ENCODE data around the gene AFF1. TPM values are rescaled to one million over a fixed set of nuclear protein-coding genes. Genes with fewer than 3 reads are reported as not detected.

The AFF1 gene
- total RNA-seq, 1 experiment from 2014 or later = 61.9 TPM

GRCh38 chr4:87031920-87032319 is 97.1 kb downstream of the AFF1 start:
- peaks cover 7% of the 10 kb centered on the region for H3K36me3 Mint-ChIP-seq (ENCODE audit: insufficient read depth, unreplicated experiment)
- no peak for DNase-seq (ENCODE audit: unreplicated experiment)
- H3K4me1 Mint-ChIP-seq (ENCODE audit: insufficient read depth, unreplicated experiment) = peaks cover 13% of the 10 kb centered on the region
- H3K9me3 Mint-ChIP-seq (ENCODE audit: unreplicated experiment) = no peaks in the 10 kb centered on the region
- POLR2A ChIA-PET = interaction anchor here (0.5 to 2.7 kb wide), 7 partner anchors 20 to 153 kb away, joined by 3 to 16 read pairs (median 5); no protein-coding TSS in a partner anchor
- no peak overlapping the region for H3K4me3 Mint-ChIP-seq (ENCODE audit: unreplicated experiment)
- no TSS peak for BruUV-seq (replicated peaks)
- H3K27ac Mint-ChIP-seq (ENCODE audit: low read depth, unreplicated experiment) = no peak overlapping the region
- no peak for TF ChIP-seq CTCF (IDR thresholded peaks at IDR 0.05; ENCODE audit: unreplicated experiment)
- H3K27me3 Mint-ChIP-seq (ENCODE audit: insufficient read depth, unreplicated experiment) = no peaks in the 10 kb centered on the region
- CTCF ChIA-PET = interaction anchor here (1.0 to 1.7 kb wide), 2 partner anchors 61 to 110 kb away, joined by 5 to 9 read pairs; no protein-coding TSS in a partner anchor
- intact Hi-C loops (cut with micrococcal nuclease) = no loop called here

GRCh38 chr4:87032884-87033533 is 98.2 kb downstream of the AFF1 start:
- Mint-ChIP-seq H3K4me1 (ENCODE audit: insufficient read depth, unreplicated experiment) (peaks cover 13% of the 10 kb centered on the region), H3K27me3 (ENCODE audit: insufficient read depth, unreplicated experiment) (no peaks in the 10 kb centered on the region), H3K36me3 (ENCODE audit: insufficient read depth, unreplicated experiment) (peaks cover 7% of the 10 kb centered on the region), H3K27ac (ENCODE audit: low read depth, unreplicated experiment) (no peak overlapping the region), H3K9me3 (ENCODE audit: unreplicated experiment) (no peaks in the 10 kb centered on the region), H3K4me3 (ENCODE audit: unreplicated experiment) (no peak overlapping the region)
- ChIA-PET CTCF (interaction anchor here (1.0 to 1.7 kb wide), 3 partner anchors 60 to 111 kb away, joined by 3 to 9 read pairs (median 5); no protein-coding TSS in a partner anchor), POLR2A (interaction anchor here (0.6 to 2.7 kb wide), 14 partner anchors 9 to 115 kb away, joined by 3 to 16 read pairs (median 4); partner anchors contain the start of gene AFF1)
- intact Hi-C loops (cut with micrococcal nuclease) = no loop called here
- no peak for TF ChIP-seq CTCF (IDR thresholded peaks at IDR 0.05; ENCODE audit: unreplicated experiment)
- peak; percentile 67 for DNase-seq (ENCODE audit: unreplicated experiment)
- no TSS peak for BruUV-seq (replicated peaks)

GRCh38 chr4:87033902-87034301 is 99.1 kb downstream of the AFF1 start:
- POLR2A ChIA-PET = interaction anchor here (0.7 to 3.3 kb wide), 10 partner anchors 10 to 111 kb away, joined by 3 to 13 read pairs (median 4); partner anchors contain the start of gene AFF1
- Mint-ChIP-seq H3K4me1 (ENCODE audit: insufficient read depth, unreplicated experiment) (peaks cover 19% of the 10 kb centered on the region), H3K27ac (ENCODE audit: low read depth, unreplicated experiment) (no peak overlapping the region), H3K36me3 (ENCODE audit: insufficient read depth, unreplicated experiment) (peaks cover under 1% of the 10 kb centered on the region), H3K9me3 (ENCODE audit: unreplicated experiment) (no peaks in the 10 kb centered on the region), H3K27me3 (ENCODE audit: insufficient read depth, unreplicated experiment) (no peaks in the 10 kb centered on the region), H3K4me3 (ENCODE audit: unreplicated experiment) (no peak overlapping the region)
- no TSS peak for BruUV-seq (replicated peaks)
- no peak for DNase-seq (ENCODE audit: unreplicated experiment)
- intact Hi-C loops (cut with micrococcal nuclease) = no loop called here
- no peak for TF ChIP-seq CTCF (IDR thresholded peaks at IDR 0.05; ENCODE audit: unreplicated experiment)
- CTCF ChIA-PET = no interaction called here

GRCh38 chr4:87034527-87034926 is 99.7 kb downstream of the AFF1 start:
- intact Hi-C loops (cut with micrococcal nuclease) = no loop called here
- BruUV-seq (replicated peaks) = no TSS peak
- Mint-ChIP-seq H3K4me1 (ENCODE audit: insufficient read depth, unreplicated experiment) (peaks cover 19% of the 10 kb centered on the region), H3K36me3 (ENCODE audit: insufficient read depth, unreplicated experiment) (no peaks in the 10 kb centered on the region), H3K27me3 (ENCODE audit: insufficient read depth, unreplicated experiment) (no peaks in the 10 kb centered on the region), H3K4me3 (ENCODE audit: unreplicated experiment) (no peak overlapping the region), H3K9me3 (ENCODE audit: unreplicated experiment) (no peaks in the 10 kb centered on the region), H3K27ac (ENCODE audit: low read depth, unreplicated experiment) (no peak overlapping the region)
- no peak for TF ChIP-seq CTCF (IDR thresholded peaks at IDR 0.05; ENCODE audit: unreplicated experiment)
- POLR2A ChIA-PET = interaction anchor here (0.5 to 3.3 kb wide), 5 partner anchors 16 to 112 kb away, joined by 3 to 12 read pairs (median 3); no protein-coding TSS in a partner anchor
- CTCF ChIA-PET = interaction anchor here (0.6 kb wide), 1 partner anchor 13 kb away, joined by 3 read pairs; no protein-coding TSS in a partner anchor
- DNase-seq (ENCODE audit: unreplicated experiment) = no peak

Data from MCF 10A (cell line).